Activated naive CD4-positive, alpha-beta T cell treated with anti-CD3 and anti-CD28 coated beads, Interleukin-2, amount 10 ng/mL, durations not matched to agents 7 days and 5 days (primary cell): ENCODE measurements around the gene CCDC39.

Experiments
- CTCF ChIA-PET: fragments of 350-600 bp; sonication (Branson Sonifier 250); formaldehyde crosslinking; loops from one replicate; lab custom pipeline; 2021; ENCODE audit warnings: antibody characterized with exemption; lab: Charles Lee
- DNase-seq: peaks from one replicate; pipeline ENCODE4 v3.0.0-alpha.2; 2020
- H3K27ac Mint-ChIP-seq: one replicate; pipeline ENCODE4 v1.8.0; 2021; ENCODE audit warnings: mild to moderate bottlenecking, moderate library complexity, mixed read lengths
- H3K27me3 Mint-ChIP-seq: one replicate; pipeline ENCODE4 v1.8.0; 2021; ENCODE audit warnings: mild to moderate bottlenecking, mixed read lengths
- H3K36me3 Mint-ChIP-seq: one replicate; pipeline ENCODE4 v1.8.0; 2021; ENCODE audit warnings: mixed read lengths
- H3K4me1 Mint-ChIP-seq: one replicate; pipeline ENCODE4 v1.8.0; 2021; ENCODE audit warnings: mixed read lengths
- H3K4me3 Mint-ChIP-seq: one replicate; pipeline ENCODE4 v1.8.0; 2021; ENCODE audit warnings: mild to moderate bottlenecking, moderate library complexity, mixed read lengths
- H3K9me3 Mint-ChIP-seq: one replicate; pipeline ENCODE4 v1.8.0; 2021; ENCODE audit warnings: mixed read lengths

The CCDC39 gene

DNA sequence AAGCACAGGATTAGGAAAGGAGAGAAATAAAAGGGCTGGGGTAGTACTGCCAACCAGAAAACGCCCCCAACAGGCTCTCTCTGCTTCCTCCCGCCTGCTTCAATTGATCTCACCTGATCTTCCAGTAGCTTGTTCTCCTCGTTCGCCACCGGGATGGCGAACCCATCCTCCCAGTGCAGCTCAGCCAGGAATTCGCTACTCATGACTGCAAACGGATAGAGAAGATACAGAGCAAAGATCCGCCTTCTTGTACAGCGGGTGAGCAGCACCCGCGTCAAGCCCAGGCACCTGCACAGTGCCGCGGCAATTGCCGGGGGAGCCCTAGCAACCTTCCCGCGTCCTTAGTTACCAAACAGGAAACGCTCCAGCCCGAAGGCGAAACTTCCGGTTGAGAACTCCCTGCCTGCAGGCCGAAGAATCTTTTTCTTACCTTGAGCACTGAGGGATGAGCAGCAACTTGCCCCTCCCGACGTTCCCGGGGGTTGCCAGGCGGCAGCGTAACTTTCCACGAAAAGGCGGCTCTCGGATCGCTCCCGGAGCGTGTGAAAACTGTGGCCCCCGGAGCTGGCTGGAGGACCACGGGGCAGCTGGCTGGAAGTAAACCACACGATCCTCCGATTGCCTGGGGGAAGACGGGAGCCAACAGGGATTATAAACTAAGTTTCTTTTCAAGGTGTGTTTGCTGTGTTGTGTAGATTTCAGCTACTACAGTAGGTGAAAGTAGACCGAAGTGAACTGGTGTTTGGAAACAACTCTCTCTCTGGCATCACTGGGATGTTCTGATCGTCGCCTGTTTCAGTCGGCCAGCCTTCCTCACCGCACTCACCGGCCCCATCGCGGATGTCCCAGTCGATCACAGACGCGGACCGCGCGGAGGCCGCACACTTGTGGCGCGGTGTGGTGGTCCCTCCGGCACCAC is at the start of gene CCDC39:
Gene CCDC39, minus strand, starts transcription at position 312 of the 919 bp plus-strand sequence. Its CDS starts 109 bp downstream, at position 203.
- no peaks in the 10 kb centered on the region for H3K36me3 Mint-ChIP-seq
- no peaks in the 10 kb centered on the region for H3K9me3 Mint-ChIP-seq
- CTCF ChIA-PET = interaction anchor here (0.8 to 1.5 kb wide), 2 partner anchors 11 to 16 kb away, joined by 3 read pairs; no protein-coding TSS in a partner anchor
- peak within 1 kb of the TSS; percentile 72 for H3K4me3 Mint-ChIP-seq
- peaks cover 22% of the 10 kb centered on the region for H3K27me3 Mint-ChIP-seq
- no peak within 1 kb of the TSS for H3K27ac Mint-ChIP-seq
- peaks cover 21% of the 10 kb centered on the region for H3K4me1 Mint-ChIP-seq
- DNase-seq = peak; percentile 71

DNA sequence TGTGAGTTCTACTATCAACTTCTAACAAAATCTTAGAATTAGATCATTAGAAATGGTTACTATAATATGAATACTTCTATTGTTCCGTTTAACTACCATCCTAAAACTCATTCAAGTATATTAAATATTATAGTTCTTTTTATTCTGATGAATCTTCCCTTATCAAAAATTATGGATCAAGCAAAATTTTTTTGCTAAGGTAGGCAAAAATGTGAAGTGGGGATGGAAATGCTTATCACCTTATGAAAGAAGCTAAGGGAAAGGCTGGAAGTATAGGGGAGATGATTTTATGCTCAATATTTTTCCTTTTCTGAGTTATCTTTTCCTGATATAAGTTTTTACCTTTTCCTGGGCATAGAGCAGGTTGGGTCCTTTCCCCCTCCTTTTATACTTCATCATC is 40.7 kb upstream of the CCDC39 start:
- Mint-ChIP-seq H3K9me3 (no peaks in the 10 kb centered on the region), H3K27ac (no peak overlapping the region), H3K36me3 (no peaks in the 10 kb centered on the region), H3K27me3 (no peaks in the 10 kb centered on the region), H3K4me1 (no peaks in the 10 kb centered on the region), H3K4me3 (no peak overlapping the region)
- CTCF ChIA-PET = no interaction called here
- no peak for DNase-seq

DNA sequence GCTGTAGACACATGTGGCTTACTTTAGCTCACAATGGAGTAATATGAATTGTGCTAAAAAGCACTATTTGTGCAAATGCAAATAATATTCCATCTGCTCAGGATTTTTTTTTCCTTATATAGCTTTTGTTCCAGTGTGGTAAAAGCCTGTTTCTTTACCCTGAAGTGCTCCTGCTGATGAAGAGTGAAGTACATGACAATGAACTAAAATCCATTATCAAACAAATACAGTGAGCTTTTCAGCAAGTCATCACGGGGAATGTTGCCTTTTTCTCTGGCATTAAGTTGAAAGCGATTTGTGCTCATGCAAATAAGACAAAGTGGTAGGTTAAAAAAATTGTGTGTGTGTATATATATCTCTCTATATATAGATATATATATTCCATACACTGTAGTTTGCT is 28.6 kb upstream of the CCDC39 start:
- no peaks in the 10 kb centered on the region for H3K4me1 Mint-ChIP-seq
- CTCF ChIA-PET = no interaction called here
- no peak overlapping the region for H3K27ac Mint-ChIP-seq
- no peak overlapping the region for H3K4me3 Mint-ChIP-seq
- DNase-seq = no peak
- H3K27me3 Mint-ChIP-seq = no peaks in the 10 kb centered on the region
- H3K9me3 Mint-ChIP-seq = no peaks in the 10 kb centered on the region
- no peaks in the 10 kb centered on the region for H3K36me3 Mint-ChIP-seq

DNA sequence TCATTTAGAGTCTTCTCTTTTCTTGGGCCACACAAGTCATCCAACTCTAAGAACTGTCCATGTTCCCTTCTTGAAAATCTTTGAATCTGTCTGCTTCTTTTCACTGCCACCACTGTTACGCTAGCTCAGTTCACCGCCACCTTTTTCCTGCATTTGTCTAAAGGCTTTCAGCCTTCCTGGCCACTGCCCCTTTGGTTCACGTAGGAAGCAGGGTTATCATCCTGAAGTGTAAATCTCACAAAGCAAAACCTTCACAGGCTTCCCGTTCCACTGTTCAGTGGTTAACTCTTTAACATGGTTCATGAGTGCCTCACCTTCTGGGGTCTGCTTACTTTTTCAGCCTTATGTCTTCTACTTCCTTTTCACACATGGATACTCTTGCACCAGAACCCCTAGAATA is 26.3 kb upstream of the CCDC39 start:
- H3K36me3 Mint-ChIP-seq = no peaks in the 10 kb centered on the region
- no peaks in the 10 kb centered on the region for H3K9me3 Mint-ChIP-seq
- CTCF ChIA-PET = no interaction called here
- H3K27me3 Mint-ChIP-seq = no peaks in the 10 kb centered on the region
- no peak overlapping the region for H3K27ac Mint-ChIP-seq
- H3K4me1 Mint-ChIP-seq = no peaks in the 10 kb centered on the region
- DNase-seq = no peak
- H3K4me3 Mint-ChIP-seq = no peak overlapping the region

DNA sequence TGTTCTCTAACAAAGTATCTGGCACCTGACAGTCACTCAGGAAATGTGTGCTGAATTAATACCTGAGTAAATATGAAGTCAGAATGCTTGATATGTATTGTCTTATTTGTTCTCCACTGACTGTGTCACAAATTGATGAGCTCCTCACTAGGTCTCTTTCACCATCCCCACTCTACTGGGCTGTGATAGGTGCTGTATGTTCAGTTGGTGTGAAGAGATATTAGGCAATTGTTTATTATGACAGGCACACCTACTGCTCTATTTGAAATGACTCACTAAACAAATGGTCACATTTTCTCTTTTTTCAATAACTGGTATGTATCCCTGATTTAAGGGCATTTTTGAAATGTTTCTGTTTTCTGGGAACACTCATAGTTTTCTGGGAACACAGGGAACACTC is 25.2 kb upstream of the CCDC39 start:
- CTCF ChIA-PET = no interaction called here
- Mint-ChIP-seq H3K27ac (no peak overlapping the region), H3K4me1 (no peaks in the 10 kb centered on the region)

DNA sequence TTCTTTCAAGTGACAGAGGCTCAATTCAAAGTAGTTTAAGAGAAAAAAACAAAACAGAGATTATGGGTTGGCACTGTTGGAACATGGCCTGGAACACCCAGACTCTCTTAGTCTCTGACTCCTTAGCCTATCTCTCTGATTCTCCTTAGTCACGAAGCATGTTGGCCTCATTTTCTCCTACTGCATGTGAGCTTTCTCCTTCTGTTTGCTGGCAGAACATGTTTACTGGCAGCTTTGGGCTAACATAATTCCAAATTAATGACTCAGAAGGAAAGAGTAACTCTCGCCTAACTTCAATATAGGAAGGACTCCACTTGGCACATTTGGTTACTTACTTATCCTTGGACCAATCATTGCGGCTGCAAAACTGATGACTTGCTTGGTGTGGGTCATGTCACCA is 21.7 kb upstream of the CCDC39 start:
- no peaks in the 10 kb centered on the region for H3K4me1 Mint-ChIP-seq
- H3K27me3 Mint-ChIP-seq = no peaks in the 10 kb centered on the region
- H3K4me3 Mint-ChIP-seq = no peak overlapping the region
- H3K27ac Mint-ChIP-seq = no peak overlapping the region
- no peaks in the 10 kb centered on the region for H3K36me3 Mint-ChIP-seq
- DNase-seq = no peak
- no peaks in the 10 kb centered on the region for H3K9me3 Mint-ChIP-seq
- CTCF ChIA-PET = no interaction called here

More for the DNA sequence above, 25.2 kb upstream of the CCDC39 start:
- DNase-seq = no peak
- Mint-ChIP-seq H3K36me3 (no peaks in the 10 kb centered on the region), H3K9me3 (no peaks in the 10 kb centered on the region), H3K27me3 (no peaks in the 10 kb centered on the region), H3K4me3 (no peak overlapping the region)

DNA sequence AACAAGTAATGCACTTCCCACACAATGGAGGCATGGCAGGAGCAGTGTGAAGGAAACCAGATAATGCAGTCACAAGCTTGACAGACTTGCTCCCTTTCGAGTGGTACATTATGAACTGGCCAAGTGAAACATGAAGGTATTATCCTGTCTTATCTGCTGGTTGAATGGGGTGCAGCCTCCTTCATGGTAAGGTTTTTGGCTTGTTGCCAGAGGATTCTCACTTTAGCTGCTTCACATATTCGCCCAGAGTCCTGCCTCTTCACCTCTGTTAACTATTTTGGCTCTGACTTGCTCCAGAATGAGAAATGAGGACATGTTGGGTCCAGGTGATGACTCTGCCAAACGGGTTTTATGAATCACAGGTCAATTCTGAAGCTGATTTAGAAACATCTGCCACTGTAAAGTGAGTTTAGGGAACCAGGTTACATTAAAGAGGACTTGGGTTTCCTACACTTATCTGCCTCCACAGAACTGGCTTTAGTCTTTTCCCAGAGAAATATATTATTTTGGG is 19.5 kb upstream of the CCDC39 start:
- no peak for DNase-seq
- H3K4me1 Mint-ChIP-seq = no peaks in the 10 kb centered on the region
- no peaks in the 10 kb centered on the region for H3K9me3 Mint-ChIP-seq
- H3K27ac Mint-ChIP-seq = no peak overlapping the region
- no peak overlapping the region for H3K4me3 Mint-ChIP-seq
- CTCF ChIA-PET = no interaction called here
- no peaks in the 10 kb centered on the region for H3K27me3 Mint-ChIP-seq
- no peaks in the 10 kb centered on the region for H3K36me3 Mint-ChIP-seq

DNA sequence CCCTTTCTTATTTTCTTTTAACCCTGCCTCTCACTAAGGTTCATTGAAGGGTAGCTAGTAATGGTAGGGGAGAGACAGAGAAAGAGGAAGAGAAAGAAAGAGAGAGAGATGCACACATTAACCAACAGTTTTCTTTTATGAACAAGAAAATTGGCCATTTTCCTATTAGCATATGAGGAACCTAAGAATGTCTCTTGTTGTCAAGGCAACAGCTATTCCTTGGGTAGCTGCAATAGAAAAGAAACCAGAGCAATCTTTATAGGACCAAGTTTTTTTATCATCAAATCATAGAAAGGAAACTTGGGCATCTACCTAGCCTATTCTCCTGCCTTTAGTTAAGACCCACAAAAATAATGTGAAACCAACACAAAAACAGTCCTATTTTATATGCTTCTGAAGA is 15.0 kb upstream of the CCDC39 start:
- Mint-ChIP-seq H3K36me3 (no peaks in the 10 kb centered on the region), H3K4me1 (no peaks in the 10 kb centered on the region), H3K27me3 (no peaks in the 10 kb centered on the region), H3K27ac (no peak overlapping the region), H3K4me3 (no peak overlapping the region), H3K9me3 (no peaks in the 10 kb centered on the region)
- no peak for DNase-seq
- CTCF ChIA-PET = no interaction called here

DNA sequence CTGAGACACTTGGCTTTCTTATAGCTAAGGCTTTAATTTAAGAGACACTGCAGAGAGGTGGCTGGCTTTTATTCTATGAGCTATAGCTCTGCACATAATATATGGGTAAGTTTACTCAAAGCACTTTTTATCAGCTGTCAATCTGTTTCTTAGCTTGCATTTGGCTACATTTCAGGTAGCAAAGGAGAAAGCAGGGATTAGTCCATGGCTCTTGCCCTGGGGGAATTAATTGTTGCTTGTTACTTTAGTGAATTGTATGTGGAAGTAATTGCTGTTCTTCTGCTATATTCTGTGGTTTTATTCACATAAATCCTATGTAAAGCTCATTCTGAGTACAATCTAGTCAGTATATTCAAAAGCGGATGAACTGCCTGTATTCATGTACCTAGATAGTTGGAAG is 14.4 kb upstream of the CCDC39 start:
- Mint-ChIP-seq H3K9me3 (no peaks in the 10 kb centered on the region), H3K4me1 (no peaks in the 10 kb centered on the region), H3K36me3 (no peaks in the 10 kb centered on the region), H3K4me3 (no peak overlapping the region), H3K27me3 (no peaks in the 10 kb centered on the region), H3K27ac (no peak overlapping the region)
- DNase-seq = no peak
- CTCF ChIA-PET = no interaction called here

DNA sequence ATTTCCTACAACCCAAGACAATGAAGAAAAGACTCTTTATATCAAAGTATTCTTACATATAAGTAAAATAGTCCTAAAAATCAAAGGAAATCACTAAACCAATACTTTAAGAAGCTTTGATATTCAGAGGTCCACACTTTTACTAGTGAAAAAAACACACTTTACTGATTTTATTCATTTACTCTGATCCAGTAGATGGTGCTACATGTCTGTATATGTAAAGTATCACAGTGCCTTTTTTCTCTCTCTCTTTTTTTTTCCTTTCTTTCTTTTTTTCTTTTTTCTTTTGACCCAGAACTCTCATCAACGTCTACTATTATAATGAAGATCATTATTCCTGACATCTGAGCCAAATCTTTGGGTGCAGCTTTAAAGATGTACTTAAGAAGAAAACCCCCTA is 10.8 kb upstream of the CCDC39 start:
- no peak for DNase-seq
- Mint-ChIP-seq H3K4me1 (no peaks in the 10 kb centered on the region), H3K9me3 (no peaks in the 10 kb centered on the region), H3K27ac (no peak overlapping the region), H3K4me3 (no peak overlapping the region), H3K36me3 (no peaks in the 10 kb centered on the region), H3K27me3 (peaks cover 4% of the 10 kb centered on the region)
- CTCF ChIA-PET = interaction anchor here (1.1 kb wide), 1 partner anchor 11 kb away, joined by 3 read pairs; the partner anchor contains the start of gene CCDC39

DNA sequence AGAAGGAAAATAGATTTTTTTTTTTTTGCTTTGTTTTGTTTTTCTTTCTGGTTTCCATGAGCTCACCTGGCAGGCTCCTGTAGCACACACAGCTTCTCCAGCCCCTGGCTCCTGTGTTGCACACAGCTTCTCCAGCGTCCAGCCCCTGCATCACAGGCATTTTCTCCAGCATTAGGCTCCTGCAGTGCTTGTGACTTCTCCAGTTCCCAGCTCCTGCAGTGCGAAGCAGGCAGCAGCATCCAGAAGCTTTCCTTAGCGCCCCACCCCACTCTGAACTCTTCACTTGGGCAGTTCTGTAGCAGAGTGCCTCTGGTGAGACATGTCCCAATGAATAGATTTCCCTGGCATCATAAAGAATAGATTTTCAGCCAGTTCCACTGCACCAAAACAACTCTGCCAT is 5.5 kb upstream of the CCDC39 start:
- Mint-ChIP-seq H3K4me3 (no peak overlapping the region), H3K27me3 (peaks cover 10% of the 10 kb centered on the region), H3K4me1 (peaks cover 5% of the 10 kb centered on the region), H3K36me3 (no peaks in the 10 kb centered on the region), H3K9me3 (no peaks in the 10 kb centered on the region), H3K27ac (no peak overlapping the region)
- no peak for DNase-seq
- CTCF ChIA-PET = interaction anchor here (0.6 kb wide), 1 partner anchor 1541 kb away, joined by 4 read pairs; no protein-coding TSS in a partner anchor

DNA sequence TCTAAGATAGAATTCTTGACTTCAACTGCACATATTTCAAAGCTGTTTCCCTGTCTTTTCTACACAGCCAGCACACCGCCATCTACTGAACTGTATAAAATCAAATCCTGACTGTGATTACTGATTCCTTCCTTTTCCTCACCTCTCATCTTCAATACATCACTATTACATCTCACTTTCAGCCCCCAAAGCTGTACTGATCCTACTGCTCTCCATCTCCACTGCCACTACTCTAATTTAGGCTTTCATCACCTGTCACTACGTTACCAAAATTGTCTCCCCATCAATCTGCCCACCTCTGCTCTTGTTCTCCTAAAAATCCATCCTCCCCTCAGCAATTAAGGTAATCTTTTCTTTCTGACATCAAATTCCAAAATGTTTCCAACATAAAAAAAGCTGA is 4.5 kb upstream of the CCDC39 start:
- Mint-ChIP-seq H3K4me1 (peaks cover 15% of the 10 kb centered on the region), H3K4me3 (no peak overlapping the region), H3K36me3 (no peaks in the 10 kb centered on the region), H3K9me3 (no peaks in the 10 kb centered on the region), H3K27ac (no peak overlapping the region), H3K27me3 (peaks cover 20% of the 10 kb centered on the region)
- CTCF ChIA-PET = no interaction called here
- no peak for DNase-seq

DNA sequence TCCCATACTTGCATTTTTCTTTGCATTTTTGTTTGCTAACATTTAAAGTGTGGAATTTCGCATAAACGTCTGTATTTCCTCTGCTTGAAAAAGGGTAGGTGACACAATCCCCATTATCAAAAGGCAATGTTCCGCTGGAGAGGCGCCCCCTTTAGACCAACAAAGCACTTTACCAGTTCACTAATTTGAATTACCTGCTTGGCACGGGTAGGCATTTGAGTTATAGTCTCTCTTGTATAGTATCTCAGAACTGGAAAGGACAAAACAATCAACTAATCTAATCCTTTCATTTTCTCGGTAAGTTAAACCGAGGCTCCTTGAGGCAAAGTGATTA is 775 bp upstream of the CCDC39 start:
- Mint-ChIP-seq H3K36me3 (no peaks in the 10 kb centered on the region), H3K27me3 (peaks cover 26% of the 10 kb centered on the region), H3K4me1 (peaks cover 21% of the 10 kb centered on the region), H3K9me3 (no peaks in the 10 kb centered on the region), H3K4me3 (peak overlapping the region; percentile 72), H3K27ac (no peak overlapping the region)
- DNase-seq = peak; percentile 26
- CTCF ChIA-PET = no interaction called here

DNA sequence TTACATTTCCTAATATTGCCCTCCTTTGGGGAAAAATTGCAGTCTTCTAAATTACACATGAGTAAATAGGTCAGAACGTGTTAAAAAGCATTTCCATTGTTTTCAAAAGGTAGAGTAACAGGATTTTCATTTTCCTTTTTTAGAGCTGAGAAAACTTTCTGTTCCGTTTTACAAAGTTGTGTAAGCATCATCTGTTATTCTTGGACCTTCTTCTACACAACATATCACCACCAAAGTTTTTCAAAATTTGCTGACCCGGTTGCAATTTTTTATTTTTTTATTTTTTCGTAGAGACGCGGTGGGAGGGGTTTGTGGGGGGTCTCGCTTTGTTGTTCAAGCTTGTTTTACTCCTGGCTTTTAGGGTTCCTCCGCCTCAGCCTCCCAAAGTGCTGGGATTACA is 1.1 kb downstream of the CCDC39 start:
- H3K27me3 Mint-ChIP-seq = peaks cover 26% of the 10 kb centered on the region
- H3K9me3 Mint-ChIP-seq = no peaks in the 10 kb centered on the region
- CTCF ChIA-PET = interaction anchor here (0.5 to 1.5 kb wide), 3 partner anchors 12 to 1068 kb away, joined by 3 to 4 read pairs (median 3); no protein-coding TSS in a partner anchor
- H3K4me3 Mint-ChIP-seq = no peak overlapping the region
- peaks cover 21% of the 10 kb centered on the region for H3K4me1 Mint-ChIP-seq
- no peak for DNase-seq
- H3K36me3 Mint-ChIP-seq = no peaks in the 10 kb centered on the region
- no peak overlapping the region for H3K27ac Mint-ChIP-seq

DNA sequence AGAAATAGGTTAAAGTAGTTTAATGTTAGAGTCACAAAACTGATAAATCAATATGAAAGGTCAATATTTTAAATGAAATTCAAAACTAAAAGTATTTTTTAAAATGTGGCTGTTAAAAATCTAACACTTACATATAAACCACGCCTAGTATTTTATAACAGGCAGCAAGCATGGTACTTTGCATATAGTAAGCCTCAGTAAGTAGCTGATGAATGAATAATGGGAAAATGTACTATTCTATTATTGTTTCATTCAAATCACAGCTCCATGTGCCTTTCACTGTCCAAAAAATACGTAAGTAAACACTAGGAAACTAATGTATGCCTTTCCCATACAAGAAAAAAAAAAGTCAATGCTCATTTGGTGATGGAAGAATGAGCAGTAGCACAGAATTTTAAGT is 17.8 kb downstream of the CCDC39 start:
- no peak for DNase-seq
- no peaks in the 10 kb centered on the region for H3K9me3 Mint-ChIP-seq
- CTCF ChIA-PET = no interaction called here
- no peak overlapping the region for H3K27ac Mint-ChIP-seq
- no peak overlapping the region for H3K4me3 Mint-ChIP-seq
- no peaks in the 10 kb centered on the region for H3K4me1 Mint-ChIP-seq
- no peaks in the 10 kb centered on the region for H3K36me3 Mint-ChIP-seq
- H3K27me3 Mint-ChIP-seq = no peaks in the 10 kb centered on the region
